ENCODE results near the gene AKT1.

DNA sequence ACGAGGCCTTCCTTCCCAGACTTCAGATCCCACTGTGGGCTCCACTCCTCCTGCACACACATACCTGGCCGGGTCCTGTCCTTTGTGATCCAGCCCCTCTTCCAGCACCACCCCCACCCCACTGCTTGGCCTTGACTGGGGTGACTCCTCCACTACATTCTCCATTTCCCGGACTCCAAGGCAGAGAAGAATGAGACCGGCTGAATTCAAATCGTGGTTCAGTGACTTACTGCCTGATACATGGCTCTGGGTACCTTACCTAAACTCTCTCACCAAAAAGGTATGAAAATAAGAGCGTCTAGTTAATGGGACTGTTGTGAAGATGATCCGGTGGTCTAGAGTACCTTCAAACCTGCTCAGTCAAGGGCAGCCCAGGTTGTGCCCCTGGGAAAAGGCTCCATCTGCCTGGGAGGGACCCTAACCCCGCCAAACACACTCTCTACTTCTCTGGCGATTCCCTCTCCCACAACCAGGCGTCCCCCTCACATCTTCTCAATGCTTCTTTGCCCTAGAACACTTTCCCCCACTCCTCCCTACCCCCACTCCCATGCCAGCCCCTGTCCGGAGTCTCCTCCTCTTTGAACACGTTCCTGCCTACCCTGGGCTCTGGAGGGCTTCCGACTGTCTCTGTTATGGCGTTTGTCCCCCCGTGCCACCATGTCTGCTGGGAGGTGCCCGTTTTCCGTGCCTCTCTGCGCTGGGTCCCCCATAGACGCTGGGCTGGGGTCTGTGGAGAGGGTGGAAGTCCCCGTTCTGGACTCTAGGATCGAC lies 3.9 kb upstream of the AKT1 start:
- TF ChIP-seq POLR2A (IDR thresholded peaks at IDR 0.05; ENCODE audit: low read depth, low read length) (no peak), TAF1 (IDR thresholded peaks at IDR 0.05; ENCODE audit: borderline replicate concordance, low read depth, low read length) (no peak)
